ENCODE results near the gene CARS2.
"Not testable (repeated sequence)": the region's sequence is repeated elsewhere in the genome, so short reads cannot be mapped to it uniquely, and the experiment has no call there.

The CARS2 gene

DNA sequence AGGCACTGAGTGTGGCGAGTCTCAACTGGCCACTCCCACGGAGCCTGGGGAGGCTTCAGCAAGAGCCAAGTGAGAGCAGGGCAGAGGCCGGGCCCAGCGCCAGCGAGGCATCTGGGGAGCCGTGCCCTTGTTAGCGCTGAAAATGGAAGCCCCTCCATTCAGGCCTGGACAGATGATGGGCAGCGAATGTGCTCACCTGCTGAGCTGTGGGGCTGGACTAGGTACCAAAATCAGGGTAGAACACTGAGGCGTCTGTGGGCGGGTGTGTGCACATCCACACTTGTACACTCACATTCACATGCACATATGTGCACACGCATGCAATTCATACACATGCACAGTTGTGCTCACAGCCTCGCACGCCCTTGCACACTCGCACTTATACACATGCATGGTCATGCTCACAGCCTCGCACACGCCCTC is 69.9 kb downstream of the CARS2 start:
- DNase-seq = no peak

DNA sequence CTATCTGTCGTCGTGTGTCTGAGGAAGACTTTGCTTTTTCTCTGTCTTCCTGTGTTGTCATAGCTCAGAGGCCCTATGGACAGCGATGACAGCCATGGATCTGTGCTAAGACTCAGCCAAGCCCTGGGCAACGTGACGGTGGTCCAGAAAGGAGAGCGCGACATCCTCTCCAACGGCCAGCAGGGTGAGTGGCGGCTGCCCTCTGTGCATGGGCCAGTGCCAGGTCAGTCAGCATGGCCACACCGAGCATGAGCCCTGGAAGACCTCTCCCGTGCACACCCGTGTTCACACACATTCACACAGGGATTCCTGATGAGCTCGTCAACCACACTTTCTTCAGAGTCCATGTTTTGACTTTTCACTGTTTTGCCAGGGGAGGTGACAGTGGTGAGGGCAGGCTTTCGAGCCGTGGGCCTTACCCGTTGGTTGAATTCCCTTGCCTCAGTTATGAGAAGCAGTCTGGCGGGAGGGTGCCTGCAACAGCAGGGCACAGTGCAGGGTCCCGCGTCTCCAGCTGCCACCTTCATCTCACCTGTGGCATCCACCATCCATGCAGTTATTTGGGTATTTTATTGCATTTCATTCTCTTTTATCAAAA is 70.4 kb downstream of the CARS2 start:
- DNase-seq = no peak

DNA sequence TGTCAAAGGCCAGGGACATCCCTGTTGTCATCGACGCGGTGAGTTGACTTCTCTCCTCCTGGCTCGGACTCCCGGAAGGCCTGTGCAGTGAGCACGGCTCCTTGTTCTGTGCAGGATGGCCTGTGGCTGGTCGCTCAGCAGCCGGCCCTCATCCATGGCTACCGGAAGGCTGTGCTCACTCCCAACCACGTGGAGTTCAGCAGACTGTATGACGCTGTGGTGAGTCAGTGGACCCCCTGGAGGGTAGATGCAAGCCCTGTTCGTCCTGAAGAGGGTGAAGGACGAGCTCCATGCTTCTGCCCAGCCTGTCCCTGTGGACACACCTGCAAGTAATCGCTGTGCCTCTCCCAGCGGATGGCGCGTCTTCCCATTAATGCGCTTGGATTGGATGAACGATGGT is 71.4 kb downstream of the CARS2 start:
- no peak for DNase-seq

DNA sequence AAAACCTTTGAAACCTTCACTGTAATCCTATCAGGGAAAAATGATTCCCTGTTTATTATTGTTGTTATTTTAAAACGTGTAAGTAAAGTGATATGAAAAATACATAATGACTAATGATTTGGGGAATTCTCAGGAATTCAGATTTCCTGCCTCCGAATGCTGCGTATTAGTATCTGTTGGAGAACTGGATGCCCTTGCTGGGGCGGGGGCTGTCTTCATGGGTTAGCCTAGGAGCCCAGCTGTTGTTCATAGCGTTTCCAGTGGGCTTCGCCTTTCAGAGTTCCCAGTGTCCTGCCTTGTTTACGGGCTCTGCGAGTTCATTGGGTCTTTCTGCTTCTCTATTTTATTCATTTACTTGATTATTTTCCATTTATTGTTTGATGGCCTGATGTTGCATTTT is 72.1 kb downstream of the CARS2 start:
- no peak for DNase-seq

DNA sequence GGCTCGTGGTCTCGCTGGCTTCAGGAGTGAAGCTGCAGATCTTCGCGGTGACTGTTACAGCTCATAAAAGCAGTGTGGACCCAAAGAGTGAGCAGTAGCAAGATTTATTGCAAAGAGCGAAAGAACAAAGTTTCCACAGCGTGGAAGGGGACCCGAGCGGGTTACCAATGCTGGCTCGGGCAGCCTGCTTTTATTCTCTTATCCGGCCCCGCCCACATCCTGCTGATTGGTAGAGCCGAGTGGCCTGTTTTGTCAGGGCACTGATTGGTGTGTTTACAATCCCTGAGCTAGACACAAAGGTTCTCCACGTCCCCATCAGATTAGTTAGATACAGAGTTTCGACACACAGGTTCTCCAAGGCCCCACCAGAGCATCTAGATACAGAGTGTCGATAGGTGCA is 73.7 kb downstream of the CARS2 start:
- not testable (repeated sequence) for DNase-seq

DNA sequence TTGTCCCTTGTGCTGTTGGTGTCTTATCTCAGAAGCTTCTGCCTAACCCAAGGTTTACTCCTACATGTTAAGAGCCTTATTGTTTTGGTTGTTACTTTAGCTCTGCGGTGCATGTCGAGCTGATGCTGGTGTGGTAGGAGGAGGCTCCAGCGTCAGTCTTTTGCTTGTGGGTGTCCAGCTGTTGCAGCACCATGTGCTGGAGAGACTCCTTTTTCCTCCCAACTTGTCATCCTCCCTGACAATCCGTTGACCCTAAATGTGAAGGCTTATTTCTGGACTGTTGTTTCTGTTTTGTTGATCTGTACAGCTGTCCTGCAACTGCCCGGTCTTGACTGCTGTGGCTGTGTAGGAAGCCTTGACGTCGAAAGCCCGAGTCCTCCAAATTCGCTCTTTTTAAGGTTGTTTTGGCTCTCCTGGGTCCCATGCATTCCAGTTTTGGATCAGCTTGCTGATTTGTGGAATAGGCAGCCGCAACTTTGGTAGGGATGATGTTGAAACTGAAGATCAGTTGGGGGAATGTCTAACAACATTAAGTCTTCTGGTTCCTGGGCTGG is 75.3 kb downstream of the CARS2 start:
- no peak for DNase-seq

DNA sequence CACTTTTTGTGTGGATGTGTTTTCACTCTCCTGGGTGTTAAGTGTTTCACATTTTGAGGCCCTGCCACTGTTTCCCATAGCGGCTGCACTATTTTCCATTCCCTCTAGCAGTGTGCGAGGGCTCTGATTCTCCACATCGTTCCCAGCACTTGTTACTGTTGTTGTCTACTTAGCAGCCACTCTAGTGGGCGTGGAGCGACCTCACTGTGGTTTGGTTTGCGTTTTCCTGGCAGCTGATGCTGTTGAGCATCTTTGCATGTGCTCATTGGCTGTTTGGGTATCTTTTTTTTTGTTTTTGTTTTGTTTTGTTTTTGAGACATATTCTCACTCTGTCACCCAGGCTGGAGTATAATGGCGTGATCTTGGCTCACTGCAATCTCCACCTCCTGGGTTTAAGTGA is 76.2 kb downstream of the CARS2 start:
- DNase-seq = no peak

DNA sequence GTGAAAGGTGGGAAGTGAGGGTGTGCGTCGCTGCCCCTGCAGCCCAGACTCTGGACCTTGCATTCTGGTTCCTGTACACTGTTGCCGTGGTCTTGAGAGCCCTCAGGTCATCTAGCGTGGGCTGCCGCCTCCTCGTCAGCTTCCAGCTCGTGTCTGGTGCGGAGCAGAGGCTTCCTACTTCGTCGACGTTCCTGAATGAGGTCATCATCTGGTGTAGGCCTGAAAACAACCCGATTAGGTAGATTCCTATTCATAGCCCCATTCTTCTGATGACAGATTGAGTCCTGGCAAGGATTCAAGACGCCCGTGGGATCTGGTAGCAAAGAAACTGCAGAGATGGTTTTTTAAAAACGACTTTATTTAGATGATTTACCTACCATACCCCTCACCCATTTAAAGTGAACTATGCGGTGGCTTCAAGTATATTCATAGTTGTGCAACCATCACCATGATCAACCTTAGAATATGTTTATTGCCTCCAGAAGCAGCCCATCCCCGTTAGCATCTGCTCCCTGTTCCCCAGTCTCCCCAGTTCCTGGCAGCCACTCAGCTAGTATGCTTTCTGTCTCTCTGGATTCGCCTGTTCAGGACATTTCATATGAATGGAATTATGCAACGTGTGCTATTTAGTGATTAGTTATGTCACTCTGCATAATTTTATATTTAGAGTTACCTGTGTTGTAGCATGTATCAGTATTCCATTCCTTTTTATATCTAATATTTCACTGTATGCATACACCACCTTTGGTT is 76.8 kb downstream of the CARS2 start:
- DNase-seq = no peak

DNA sequence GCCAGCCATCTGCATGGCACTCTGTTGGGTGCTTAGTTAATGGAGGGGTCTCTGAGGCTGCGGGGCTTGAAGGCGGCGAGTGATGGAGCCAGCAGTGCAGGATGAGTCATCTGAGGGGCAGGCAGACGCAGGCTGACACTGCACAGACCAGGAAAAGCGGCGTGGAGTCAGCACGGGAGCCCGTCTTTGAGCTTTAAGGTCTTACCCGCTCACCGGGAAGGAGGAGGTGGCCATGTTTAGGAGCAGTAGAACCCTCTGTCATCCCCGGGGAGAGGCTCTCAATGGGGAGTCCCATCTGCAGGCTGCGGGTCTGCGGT is 77.5 kb downstream of the CARS2 start:
- DNase-seq = no peak

DNA sequence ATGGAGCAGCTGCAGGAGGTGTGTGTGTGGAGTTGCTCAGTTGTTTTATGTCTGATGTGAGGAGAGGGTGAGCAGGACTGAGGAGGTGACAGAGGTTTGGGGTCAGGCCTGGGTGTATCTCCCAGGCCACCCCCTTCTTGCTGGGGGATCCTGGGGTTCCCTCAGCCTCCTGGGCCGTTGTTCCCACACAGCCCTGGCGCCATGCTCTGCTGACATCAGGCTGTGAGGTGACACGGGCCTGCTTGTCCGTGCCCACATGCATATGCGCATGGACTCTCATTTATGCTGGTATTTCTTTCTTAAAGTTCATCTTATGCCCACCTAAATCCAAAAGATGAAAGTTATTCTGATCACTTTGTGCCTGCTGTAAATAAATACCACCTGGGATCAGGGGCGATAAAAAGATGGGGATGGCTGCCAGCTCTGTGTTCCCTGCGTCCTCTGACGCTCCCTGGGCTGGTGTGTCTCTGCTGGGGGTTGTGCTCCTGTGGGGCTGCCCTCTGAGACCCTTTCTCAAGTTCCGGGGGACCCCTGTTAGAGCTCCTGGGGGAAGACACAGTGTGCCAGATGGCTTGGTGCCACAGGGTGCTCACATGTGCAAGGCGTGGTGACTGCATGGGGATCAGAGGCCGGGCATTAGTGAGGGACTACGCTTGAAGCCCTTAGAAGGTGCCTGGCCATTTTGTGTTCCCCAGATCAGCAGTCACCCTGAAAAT is 78.0 kb downstream of the CARS2 start:
- no peak for DNase-seq

DNA sequence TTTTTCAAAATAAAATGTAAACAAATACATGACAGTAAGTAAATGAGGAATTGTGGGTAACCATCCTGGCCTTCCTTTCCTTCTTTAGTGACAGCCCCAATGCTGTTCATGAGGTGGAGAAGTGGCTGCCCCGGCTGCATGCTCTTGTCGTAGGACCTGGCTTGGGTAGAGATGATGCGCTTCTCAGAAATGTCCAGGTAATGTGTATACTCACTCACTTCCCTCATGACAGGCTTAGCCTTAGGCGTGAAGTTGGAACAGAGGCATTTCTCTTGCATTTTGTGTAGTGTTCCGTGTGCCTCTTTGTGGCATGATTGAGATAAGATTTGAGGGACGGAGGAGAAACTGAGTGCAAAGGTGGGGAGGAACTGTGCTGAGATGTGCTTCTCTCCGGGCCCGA is 78.6 kb downstream of the CARS2 start:
- DNase-seq = no peak

DNA sequence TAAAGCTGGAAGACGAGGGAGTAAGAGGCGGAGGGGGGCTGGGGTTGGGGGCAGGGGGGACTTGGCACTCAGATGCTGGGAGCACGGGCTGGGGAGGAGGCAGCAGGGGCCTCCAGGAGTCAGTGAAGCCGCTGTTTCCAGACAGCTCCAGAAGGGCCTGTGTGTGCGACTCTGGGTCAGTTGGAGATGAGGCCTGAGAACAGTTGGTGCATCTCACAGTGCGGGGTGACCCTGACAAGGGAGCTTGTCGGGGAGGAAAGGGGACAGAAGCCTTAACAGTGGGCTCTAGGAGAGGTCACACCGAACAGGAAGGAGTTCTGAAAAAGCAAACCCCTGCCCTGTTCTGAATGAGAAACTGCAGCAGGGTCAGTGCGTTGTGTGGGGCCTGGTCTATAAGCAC is 79.4 kb downstream of the CARS2 start:
- DNase-seq = no peak

DNA sequence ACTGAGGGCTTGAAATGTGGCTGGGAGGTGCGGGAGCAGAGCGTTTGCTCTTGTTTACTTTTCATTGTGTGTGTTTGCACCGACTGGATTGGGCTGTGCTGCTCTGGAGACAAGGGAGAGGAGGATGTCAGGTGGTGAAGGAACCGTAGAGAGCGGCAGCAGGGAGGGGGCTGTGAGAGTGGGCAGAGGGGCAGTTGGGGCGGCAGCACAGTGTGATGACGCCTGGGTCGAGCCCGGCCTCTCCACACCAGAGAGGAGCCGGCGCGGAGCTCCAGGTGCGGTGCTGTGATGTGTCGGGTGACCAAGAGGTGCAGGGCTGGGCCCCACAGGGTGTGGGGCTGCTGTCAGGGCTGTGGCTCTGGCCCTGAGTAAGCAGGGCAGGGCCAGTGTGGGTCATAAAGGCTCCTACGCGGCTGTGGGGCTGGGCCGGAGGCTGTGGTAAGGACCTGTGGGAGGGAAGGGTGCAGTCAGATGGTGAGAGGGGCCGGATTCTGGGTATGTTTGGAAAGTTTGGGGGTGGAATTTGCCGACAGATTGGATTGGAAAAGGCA is 80.1 kb downstream of the CARS2 start:
- no peak for DNase-seq

DNA sequence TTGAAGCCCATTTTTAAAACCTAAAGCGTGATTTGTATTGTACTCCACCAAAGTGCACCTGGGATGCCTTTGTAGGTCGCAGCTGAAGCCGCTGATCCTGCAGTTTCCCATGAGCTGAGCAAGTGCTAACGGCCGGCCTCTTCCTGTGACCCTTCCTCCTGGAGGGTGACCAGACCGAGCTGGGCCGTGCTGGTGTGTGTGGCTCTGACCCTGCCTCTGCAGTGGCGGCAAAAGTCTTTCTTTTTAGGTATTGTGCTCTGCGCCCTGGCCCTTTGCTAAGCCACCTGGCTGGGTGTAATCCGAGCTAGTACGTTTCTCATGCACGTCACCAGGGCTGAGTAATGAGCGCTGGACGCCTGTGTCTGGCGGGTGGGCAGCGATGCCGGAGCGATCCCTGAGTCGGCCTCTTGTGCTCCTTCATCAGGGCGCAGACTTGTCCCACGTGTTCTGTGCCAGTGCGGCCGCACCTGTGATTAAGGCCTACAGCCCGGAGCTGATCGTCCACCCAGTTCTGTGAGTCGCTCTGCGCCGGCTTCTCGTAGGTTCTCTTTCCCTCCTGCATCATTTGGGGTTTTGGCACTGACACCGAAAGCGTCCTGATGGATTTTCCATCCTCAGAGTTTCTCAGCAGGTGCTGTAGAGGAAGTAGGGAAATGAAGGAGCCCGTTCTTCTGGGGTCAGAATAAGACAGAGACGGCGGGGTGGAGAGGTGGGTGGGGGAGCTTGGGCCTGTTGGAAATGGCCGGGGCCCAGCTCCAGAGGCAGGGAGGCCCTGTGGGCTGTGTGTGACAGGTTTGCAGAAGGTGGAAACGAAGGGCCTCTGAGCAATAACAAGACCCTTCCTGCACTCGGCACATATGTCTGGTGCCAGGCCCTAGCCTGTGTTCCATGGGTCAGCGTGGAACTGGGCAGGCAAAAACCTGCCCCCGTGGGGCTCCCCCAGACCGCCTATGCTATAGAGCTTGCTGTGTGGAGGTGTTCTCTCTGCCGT is 80.9 kb downstream of the CARS2 start:
- DNase-seq = no peak

DNA sequence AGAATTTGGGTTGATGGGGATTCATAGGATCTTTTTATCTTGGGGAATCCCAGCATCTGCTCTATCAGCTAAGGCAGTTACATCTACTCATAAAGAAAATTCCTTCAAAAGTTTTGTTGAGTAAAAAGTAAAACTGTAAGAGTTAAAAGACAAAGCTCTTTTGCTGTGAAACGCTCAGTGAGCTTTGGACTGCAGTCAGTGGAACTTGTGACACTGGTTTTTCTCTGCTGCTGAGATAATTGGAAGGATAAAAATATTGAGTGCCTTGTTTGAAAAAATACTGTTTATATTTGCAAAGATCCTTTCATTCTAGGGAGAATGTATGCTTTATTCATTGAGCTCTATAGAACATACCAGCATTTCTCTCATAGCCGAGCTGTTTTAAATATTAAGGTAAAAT is 85.3 kb downstream of the CARS2 start:
- no peak for DNase-seq

DNA sequence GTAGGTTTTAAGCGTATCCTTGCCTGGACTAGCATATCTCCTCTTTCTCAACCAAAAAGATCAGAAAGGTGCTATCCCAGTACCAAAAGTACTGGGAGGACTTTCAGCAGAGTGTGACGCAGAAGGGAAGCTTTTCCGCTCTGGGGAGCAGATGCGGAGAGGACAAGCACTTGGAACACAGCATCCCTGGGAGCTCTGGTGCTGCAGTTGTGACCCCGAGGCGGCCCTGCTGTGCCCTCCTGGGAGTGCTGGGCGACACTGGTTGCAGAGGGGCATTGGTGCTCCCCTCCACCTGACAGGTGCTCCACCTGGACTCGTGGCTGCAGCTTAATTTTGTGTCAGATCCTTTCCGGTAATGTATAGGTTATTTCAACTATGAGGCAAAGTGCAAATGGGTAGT is 87.1 kb downstream of the CARS2 start:
- DNase-seq = no peak

DNA sequence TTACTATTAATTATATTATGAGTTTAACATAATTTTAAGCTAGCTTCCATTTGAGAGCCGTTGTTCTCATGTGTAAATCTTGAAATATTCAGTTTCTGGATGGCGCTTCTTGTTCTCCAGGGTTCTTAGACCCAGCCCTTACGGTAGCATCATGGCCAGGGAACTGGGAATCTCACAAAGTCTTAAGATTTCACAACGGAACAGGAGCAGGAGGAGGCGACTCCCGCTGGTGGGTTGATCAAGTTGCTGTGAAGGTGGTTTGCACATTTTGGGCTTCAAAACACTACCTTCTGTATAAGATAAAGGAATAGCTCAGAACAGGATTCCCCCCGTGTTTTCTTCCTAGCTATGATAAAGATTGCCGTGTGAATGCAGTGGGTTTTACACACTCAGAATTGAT is 87.7 kb downstream of the CARS2 start:
- no peak for DNase-seq

DNA sequence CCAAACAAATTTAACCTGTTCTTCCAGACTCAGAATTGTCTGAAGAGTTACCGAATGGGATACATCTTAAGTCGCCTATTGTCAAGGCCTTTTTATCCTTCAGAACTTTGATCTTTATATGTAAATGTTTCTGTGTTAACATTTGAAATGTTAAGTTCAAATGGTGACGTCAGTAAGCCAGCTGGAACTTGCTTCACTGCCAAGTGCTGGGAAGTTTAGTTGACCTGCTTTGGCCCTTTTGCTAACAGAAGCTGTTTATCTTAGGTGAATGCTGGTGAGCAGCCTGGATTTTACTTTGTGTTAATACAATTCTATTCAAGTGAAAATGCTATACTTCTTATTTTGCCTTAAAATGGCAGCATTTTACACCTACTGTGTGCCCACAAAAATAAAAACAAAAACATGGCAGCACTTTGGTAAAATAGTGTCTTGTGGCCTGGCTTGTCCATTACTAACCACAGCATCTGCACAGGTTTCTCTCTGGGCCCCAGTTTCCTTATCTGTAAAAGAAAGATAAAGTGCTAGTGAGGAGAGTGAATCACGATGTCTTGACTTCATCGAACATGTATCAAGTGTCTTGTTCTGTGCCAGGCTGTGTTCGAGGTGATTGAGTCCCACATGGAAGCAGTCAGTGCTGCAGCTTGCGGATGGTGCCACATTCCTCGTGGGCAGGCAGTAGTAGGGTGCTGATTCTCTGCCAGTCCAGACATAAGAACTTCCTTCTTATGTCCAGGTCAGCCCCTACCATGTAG is 88.4 kb downstream of the CARS2 start:
- DNase-seq = no peak

DNA sequence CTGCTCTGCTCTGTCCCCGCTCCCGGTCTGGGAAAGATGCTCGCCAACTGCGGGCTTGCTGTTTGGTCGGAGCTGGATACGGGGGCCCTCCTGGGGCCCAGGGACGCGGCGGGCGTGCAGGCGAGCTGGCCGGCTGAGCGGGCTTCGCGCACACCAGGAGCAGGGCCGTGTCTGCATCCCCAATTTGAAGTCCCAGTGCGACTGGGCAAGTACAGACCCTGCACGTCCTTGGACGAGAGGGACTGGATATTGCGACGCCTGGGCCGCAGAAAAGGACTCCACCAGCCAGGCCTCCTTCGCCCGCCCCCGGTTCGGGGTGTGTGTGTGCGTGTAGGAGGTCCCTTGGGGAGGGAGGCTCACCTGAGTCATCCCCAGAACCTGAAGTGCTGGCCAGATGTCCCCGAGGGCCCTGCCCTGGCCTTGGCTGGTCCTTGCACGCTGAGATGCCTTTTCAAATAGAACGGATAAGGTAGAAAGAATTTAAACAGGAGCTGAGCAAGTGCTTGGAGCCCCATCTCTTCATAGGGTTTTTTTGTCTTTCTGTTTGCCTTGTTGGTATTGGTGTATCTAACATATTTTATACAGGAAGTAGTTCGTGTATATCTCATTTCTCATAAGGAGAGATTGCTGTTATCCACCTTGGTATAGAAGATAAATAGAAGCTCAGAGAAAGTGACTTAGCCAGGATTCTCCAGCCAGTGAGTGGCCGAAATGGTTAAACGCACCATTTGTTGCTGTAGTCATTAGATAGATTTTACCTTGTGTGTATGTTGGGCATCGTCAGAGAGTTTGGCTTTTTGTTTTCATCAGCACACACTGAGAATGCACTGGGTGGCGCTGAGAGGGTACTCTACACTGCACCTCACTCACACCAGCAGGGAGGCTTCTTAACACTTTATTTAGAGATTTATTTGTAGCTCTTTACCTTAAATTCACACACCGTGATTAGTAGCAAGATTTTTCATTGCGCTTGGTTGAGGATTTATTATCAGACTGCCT is 89.5 kb downstream of the CARS2 start:
- DNase-seq = no peak

DNA sequence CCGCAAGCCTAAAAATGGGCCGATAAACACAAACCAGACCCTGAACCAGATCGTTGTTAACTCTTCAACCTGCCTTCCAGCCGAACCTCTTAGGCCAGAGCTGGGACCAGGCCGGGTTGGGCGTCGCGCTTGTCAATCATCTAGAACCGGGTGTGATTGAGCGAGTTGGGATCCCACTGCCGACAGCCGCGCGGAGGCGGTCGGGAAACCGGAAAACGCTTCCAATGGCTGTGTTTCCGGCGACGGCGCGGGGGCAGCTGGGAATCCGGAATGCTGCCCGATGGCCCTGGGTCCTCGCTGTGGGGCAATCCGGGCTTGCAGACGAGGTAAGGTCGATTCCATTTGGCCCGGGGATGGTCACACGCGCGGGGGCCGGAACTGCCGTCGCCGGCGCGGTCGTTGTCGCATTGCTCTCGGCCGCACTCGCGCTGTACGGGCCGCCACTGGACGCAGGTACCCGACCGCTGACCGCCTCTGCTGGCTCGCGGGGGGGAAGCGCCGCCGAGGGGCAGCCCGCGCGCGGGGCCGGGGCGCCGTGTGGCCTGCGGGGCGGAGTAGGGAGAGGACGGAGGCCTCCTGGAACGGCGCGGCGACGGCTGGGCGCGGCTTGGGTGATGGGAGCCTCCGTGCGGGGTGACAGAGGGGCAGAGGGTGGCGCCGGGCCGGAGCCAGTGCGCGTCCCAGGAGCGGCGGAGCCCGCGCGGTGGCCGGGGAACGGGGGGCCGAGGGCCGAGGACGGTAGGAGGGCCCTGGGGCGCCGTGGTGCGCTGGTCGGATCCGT is 90.4 kb downstream of the CARS2 start, which contains the start of gene NAXD:
Gene NAXD (plus strand): TSS at position 224 of the 781 bp plus-strand sequence. CDS start 57 bp downstream, at position 281.
- DNase-seq = peak; percentile 89

Measured in amniotic stem cell (primary cell).